Measurements from ENCODE around the gene WDFY4. TPM values are rescaled to one million over a fixed set of nuclear protein-coding genes. Genes with fewer than 3 reads are reported as not detected.

WDFY4 gene
- total and polyA plus RNA-seq, 2 experiments from 2014 or later: 0.14 TPM; not detected in 1

GRCh38 chr10:48958598-48959190 is 274.0 kb downstream of the WDFY4 start (continued):
- TF ChIP-seq CTCF (conservative IDR thresholded peaks at IDR 0.05; ENCODE audit: low read depth in 2 of 2) (no peak), CREB1 (CRISPR knock-in tag; IDR thresholded peaks at IDR 0.05; ENCODE audit: low read depth) (no peak), NANOG (IDR thresholded peaks at IDR 0.05; ENCODE audit: borderline replicate concordance) (no peak), ZNF331 (CRISPR knock-in tag; IDR thresholded peaks at IDR 0.05; ENCODE audit: low read depth) (no peak), ETS1 (IDR thresholded peaks at IDR 0.05) (no peak), REST (IDR thresholded peaks at IDR 0.05; ENCODE audit: unreplicated experiment) (no peak)

- H3K27me3 ChIP-seq (ENCODE audit: insufficient read depth): no peaks in the 10 kb centered on the region
- H3K4me3 ChIP-seq: no peak overlapping the region
- no peaks in the 10 kb centered on the region for H3K36me3 Mint-ChIP-seq (ENCODE audit: low read depth)
- H3K27me3 Mint-ChIP-seq (ENCODE audit: insufficient read depth, low read depth, poor library complexity): peaks cover 8% of the 10 kb centered on the region
- H3K4me3 Mint-ChIP-seq: no peak overlapping the region
- peaks cover 2% of the 10 kb centered on the region; the same call in 1 of the 3 replicates for H3K9me3 Mint-ChIP-seq
- DNase-seq (ENCODE audit: low spot score) (no peak), ATAC-seq (no peak)
- no peaks in the 10 kb centered on the region for H3K79me2 ChIP-seq (replicated peaks; ENCODE audit: insufficient read depth)
- H3K9me2 ChIP-seq (ENCODE audit: insufficient read depth): no peaks in the 10 kb centered on the region
- no peaks in the 10 kb centered on the region for H3K4me1 ChIP-seq (ENCODE audit: insufficient read depth)
- H4K20me1 ChIP-seq (replicated peaks; ENCODE audit: insufficient read depth): no peaks in the 10 kb centered on the region
- no peaks in the 10 kb centered on the region for H3K4me1 Mint-ChIP-seq
- H3K36me3 ChIP-seq (ENCODE audit: insufficient read depth): no peaks in the 10 kb centered on the region
- H2AFZ ChIP-seq: no peak overlapping the region
- no peaks in the 10 kb centered on the region for H3F3A ChIP-seq (replicated peaks; ENCODE audit: low read depth)
- H3K4me2 ChIP-seq: no peak overlapping the region
- no peak overlapping the region for H3K27ac Mint-ChIP-seq
- no peak overlapping the region for H3K27ac ChIP-seq (ENCODE audit: low read depth)
- TF ChIP-seq NANOG (IDR thresholded peaks at IDR 0.05; ENCODE audit: borderline replicate concordance) (no peak), ETS1 (IDR thresholded peaks at IDR 0.05) (no peak), POLR2AphosphoS5 (IDR thresholded peaks at IDR 0.05; ENCODE audit: low read depth) (no peak), ZNF462 (CRISPR knock-in tag; IDR thresholded peaks at IDR 0.05) (no peak), JUNB (IDR thresholded peaks at IDR 0.05; ENCODE audit: unreplicated experiment) (no peak), ZNF114 (CRISPR knock-in tag; IDR thresholded peaks at IDR 0.05) (no peak), ZNF331 (CRISPR knock-in tag; IDR thresholded peaks at IDR 0.05; ENCODE audit: low read depth) (no peak)
Observed at GRCh38 chr10:48964038-48964437, 279.4 kb downstream of the WDFY4 start.
